Prostate gland (tissue), 2 donors: ENCODE results near the gene RAET1E. TPM values are rescaled to one million over a fixed set of nuclear protein-coding genes. Genes with fewer than 3 reads are reported as not detected.
A peak's percentile ranks its signal among the peaks of the same experiment; 100 is the strongest.

Source experiments
- DNase-seq: peaks from one replicate; pipeline ENCODE4 v3.0.0-alpha.2; 2019; ENCODE audit warnings: low spot score
- H3K27ac ChIP-seq, 2 donors: fragments of 200-600 bp; sonication (generic); 2 replicates each; pipeline ENCODE4 v1.5.1; 2017 to 2019
- H3K27me3 ChIP-seq: fragments of 200-600 bp; sonication (generic); replicated peaks from 2 replicates; pipeline ENCODE4 v1.5.1; 2019; ENCODE audit not compliant: insufficient read depth
- H3K36me3 ChIP-seq, 2 donors: fragments of 200-600 bp; sonication (generic); 1 replicate in 1 of 2; 2 replicates in 1 of 2; pipeline versions ENCODE4 v1.5.1 to v1.8.1; 2017 to 2019
- H3K4me1 ChIP-seq: fragments of 200-600 bp; sonication (generic); replicated peaks from 2 replicates; pipeline ENCODE4 v1.5.1; 2019
- H3K4me3 ChIP-seq, 2 donors: fragments of 200-600 bp; sonication (generic); 2 replicates each; pipeline ENCODE4 v1.5.1; 2017 to 2019
- H3K9me3 ChIP-seq: fragments of 200-600 bp; sonication (generic); 2 replicates; pipeline ENCODE4 v1.5.1; 2017
- POLR2A ChIP-seq: fragments of 450-650 bp; IDR thresholded peaks from one replicate; pipeline ENCODE4 v1.6.1; 2016; ENCODE audit warnings: antibody characterized with exemption, mild to moderate bottlenecking
- POLR2AphosphoS5 ChIP-seq: sonication (generic); formaldehyde crosslinking; IDR thresholded peaks from one replicate; pipeline ENCODE4 v1.6.1; 2017; ENCODE audit warnings: antibody characterized with exemption
- WGBS: methylation state at CpG from one replicate; pipeline ENCODE4 v1.1.5; 2018; 5-methylcytosine and 5-hydroxymethylcytosine counted together
- intact Hi-C: fragments of 100-400 bp; cut with DNase I; formaldehyde crosslinking; loops from one replicate; pipeline ENCODE4 v1.14.2; 2022
- total RNA-seq, 2 donors: library from RNA; depleted of rRNA; stranded (reverse); fragments of >200 nt; gene quantifications; one replicate each; pipeline ENCODE4 v1.1.0, GENCODE V29; 2016
- TF ChIP-seq, protein P1 (sequence below), 4 experiments: fragments of 200-600 bp in 2 of 4; fragments of 450-650 bp in 2 of 4; sonication (generic) in 2 of 4; IDR thresholded peaks; 1 replicate in 3 of 4; 2 replicates in 1 of 4; pipeline ENCODE4 v1.5.1; 2016 to 2019; ENCODE audit warnings: antibody characterized with exemption in 4 of 4, mild to moderate bottlenecking in 2 of 4, moderate library complexity in 2 of 4

Gene RAET1E
- total RNA-seq, 2 donors from 2014 or later = 0.23 to 0.77 TPM

GRCh38 chr6:149934249-149935156 lies 36.6 kb upstream of the RAET1E start:
- TF ChIP-seq POLR2A = no peak
- TF ChIP-seq, protein P1, sequence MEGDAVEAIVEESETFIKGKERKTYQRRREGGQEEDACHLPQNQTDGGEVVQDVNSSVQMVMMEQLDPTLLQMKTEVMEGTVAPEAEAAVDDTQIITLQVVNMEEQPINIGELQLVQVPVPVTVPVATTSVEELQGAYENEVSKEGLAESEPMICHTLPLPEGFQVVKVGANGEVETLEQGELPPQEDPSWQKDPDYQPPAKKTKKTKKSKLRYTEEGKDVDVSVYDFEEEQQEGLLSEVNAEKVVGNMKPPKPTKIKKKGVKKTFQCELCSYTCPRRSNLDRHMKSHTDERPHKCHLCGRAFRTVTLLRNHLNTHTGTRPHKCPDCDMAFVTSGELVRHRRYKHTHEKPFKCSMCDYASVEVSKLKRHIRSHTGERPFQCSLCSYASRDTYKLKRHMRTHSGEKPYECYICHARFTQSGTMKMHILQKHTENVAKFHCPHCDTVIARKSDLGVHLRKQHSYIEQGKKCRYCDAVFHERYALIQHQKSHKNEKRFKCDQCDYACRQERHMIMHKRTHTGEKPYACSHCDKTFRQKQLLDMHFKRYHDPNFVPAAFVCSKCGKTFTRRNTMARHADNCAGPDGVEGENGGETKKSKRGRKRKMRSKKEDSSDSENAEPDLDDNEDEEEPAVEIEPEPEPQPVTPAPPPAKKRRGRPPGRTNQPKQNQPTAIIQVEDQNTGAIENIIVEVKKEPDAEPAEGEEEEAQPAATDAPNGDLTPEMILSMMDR (IDR thresholded peaks at IDR 0.05) = peak; percentile 60 to 89 (median 86)
- peak; percentile 50 for TF ChIP-seq POLR2AphosphoS5

DNA sequence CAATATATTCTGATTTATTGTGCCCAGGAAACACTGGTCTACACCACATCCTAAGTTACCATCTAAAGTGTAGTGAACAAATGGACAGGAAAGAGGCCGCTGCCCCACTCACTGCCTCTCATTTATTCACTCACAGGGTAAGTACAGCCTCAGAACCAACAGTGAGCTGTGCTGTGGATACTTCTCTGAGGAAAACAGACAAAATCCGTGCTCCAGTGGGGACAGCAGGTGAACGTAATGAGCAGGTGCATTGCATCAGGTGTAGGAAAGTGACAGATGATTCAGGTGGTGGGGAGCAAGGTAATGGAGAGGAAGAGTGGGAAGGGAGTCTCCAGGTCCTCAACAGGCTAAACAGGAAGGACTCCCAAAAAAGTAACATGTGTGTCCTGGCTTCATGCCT lies 35.5 kb upstream of the RAET1E start:
- intact Hi-C loops = no loop called here
- DNase-seq = no peak
- no peaks in the 10 kb centered on the region for H3K36me3 ChIP-seq
- no peaks in the 10 kb centered on the region for H3K9me3 ChIP-seq
- no peak overlapping the region for H3K4me3 ChIP-seq
- no peak for TF ChIP-seq POLR2A
- TF ChIP-seq, protein P1 (IDR thresholded peaks at IDR 0.05) = no peak
- no peak for TF ChIP-seq POLR2AphosphoS5
- 47% methylated on average over 3 of the region's 3 CpGs for WGBS
- no peak overlapping the region for H3K27ac ChIP-seq
- H3K4me1 ChIP-seq = peaks cover under 1% of the 10 kb centered on the region
- H3K27me3 ChIP-seq = peaks cover 12% of the 10 kb centered on the region

More at GRCh38 chr6:149934249-149935156, 36.6 kb upstream of the RAET1E start:
- Histone ChIP-seq H3K27me3 (peaks cover 21% of the 10 kb centered on the region), H3K36me3 (no peaks in the 10 kb centered on the region), H3K4me1 (peaks cover 5% of the 10 kb centered on the region), H3K27ac (no peak overlapping the region), H3K9me3 (no peaks in the 10 kb centered on the region), H3K4me3 (no peak overlapping the region)
- intact Hi-C loops = loop anchor here (2.0 kb wide), 1 partner anchor 82 kb away; no protein-coding TSS in a partner anchor
- 36% methylated on average over 11 of the region's 11 CpGs for WGBS
- peak; percentile 69 for DNase-seq

- Histone ChIP-seq H3K4me3 (no peak overlapping the region), H3K27ac (no peak overlapping the region), H3K9me3 (no peaks in the 10 kb centered on the region), H3K4me1 (no peaks in the 10 kb centered on the region), H3K36me3 (no peaks in the 10 kb centered on the region), H3K27me3 (peaks cover 8% of the 10 kb centered on the region)
- intact Hi-C loops = no loop called here
- TF ChIP-seq, protein P1 (IDR thresholded peaks at IDR 0.05) = no peak
- no peak for TF ChIP-seq POLR2AphosphoS5
- TF ChIP-seq POLR2A = no peak
- DNase-seq = no peak
- WGBS = 33% methylated on average over 5 of the region's 5 CpGs
Measured at GRCh38 chr6:149933036-149933435, 35.1 kb upstream of the RAET1E start.

GRCh38 chr6:149931501-149931900 lies 33.6 kb upstream of the RAET1E start:
- Histone ChIP-seq H3K4me1 (no peaks in the 10 kb centered on the region), H3K27ac (no peak overlapping the region), H3K9me3 (no peaks in the 10 kb centered on the region), H3K36me3 (no peaks in the 10 kb centered on the region), H3K4me3 (no peak overlapping the region), H3K27me3 (peaks cover under 1% of the 10 kb centered on the region)
- intact Hi-C loops = no loop called here
- no peak for TF ChIP-seq POLR2AphosphoS5
- TF ChIP-seq, protein P1 (IDR thresholded peaks at IDR 0.05) = no peak
- no peak for TF ChIP-seq POLR2A
- 68% methylated on average over 6 of the region's 6 CpGs for WGBS
- no peak for DNase-seq
